HG02938 (cell line): ENCODE results near the gene LRRC4B.
"Not testable (repeated sequence)": the region's sequence is repeated elsewhere in the genome, so short reads cannot be mapped to it uniquely, and the experiment has no call there.

Experiments used
- ATAC-seq: cut with Tn5 transposase; IDR thresholded peaks from one replicate; pipeline ENCODE4 v1.9.1; 2021; ENCODE audit warnings: mild to moderate bottlenecking, moderate library complexity; ENCODE audit not compliant: unreplicated experiment

LRRC4B gene

DNA sequence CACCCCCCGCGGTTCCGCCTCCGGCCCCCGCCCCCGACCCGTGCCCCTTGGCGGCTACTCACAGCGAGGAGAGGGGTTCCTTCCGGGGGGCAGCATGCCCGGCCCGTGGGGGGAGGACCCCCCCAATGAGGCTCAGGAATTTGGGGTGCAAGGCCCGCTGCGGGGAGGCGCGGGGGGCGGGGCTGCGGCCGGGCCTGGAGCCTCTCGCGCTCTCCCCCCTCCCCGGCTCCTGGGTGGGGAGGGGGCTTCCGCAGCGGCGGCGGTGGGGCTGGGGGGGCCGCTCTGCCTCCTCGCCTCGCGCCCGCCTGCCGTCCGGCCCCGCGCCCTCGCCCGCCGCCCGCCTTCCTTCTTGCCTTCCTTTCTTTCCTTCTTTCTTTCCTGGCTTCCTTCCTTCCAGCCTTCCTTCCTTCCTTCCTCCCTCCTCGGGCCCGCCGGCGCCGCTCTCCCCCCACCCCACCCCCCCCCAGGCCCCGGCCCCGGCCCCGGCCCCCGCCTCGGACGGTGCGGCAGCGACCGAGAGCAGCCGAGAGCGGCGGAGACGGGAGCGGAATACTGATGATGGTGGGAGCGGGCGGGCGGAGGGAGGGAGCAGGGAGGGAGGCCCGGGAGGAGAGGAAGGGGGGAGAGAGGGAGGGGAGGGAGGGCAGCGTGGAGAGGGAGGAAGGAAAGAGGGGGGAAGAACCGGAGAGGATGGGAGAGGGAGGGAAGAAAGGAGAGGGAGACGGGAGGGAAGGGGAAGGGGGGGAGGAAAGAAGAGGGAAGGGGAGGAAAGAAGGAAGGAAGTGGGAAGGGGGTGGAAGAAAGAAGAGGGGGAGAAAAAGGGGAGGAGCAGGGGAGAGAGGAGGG, at the start of gene LRRC4B:
Gene LRRC4B, minus strand, starts transcription at position 554 of the 846 bp plus-strand sequence. CDS start 19,597 bp downstream, outside the sequence.
- ATAC-seq: no peak

GRCh38 chr19:50612504-50613404, 44.5 kb upstream of the LRRC4B start:
- not testable (repeated sequence) for ATAC-seq

- no peak for ATAC-seq
Measured at GRCh38 chr19:50607874-50608785, 39.9 kb upstream of the LRRC4B start.

DNA sequence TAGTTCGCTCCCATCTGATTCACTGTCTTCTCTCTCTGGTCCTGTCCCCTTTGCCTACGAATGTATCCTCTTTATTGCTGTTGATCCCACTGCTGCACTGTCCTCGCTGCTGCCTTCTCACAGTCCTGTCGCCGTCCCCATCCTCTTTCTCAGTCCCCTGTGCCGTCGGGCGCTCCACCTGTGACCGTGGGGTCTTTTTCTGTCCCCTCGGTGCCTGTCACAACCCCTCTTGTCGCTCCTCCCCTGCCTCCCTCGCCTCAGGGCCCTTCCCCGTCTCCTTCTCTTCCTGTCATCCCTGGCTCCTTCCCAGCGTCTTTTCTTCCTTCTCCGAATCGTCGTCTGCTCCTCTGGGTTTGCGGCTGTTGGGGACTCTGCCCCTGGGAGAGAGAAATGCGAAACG, 39.2 kb upstream of the LRRC4B start:
- no peak for ATAC-seq

- ATAC-seq: not testable (repeated sequence)
Measured at GRCh38 chr19:50606059-50606836, 38.0 kb upstream of the LRRC4B start.

- not testable (repeated sequence) for ATAC-seq
Measured at GRCh38 chr19:50604264-50605073, 36.2 kb upstream of the LRRC4B start.

GRCh38 chr19:50602935-50603334, 34.7 kb upstream of the LRRC4B start:
- no peak for ATAC-seq

DNA sequence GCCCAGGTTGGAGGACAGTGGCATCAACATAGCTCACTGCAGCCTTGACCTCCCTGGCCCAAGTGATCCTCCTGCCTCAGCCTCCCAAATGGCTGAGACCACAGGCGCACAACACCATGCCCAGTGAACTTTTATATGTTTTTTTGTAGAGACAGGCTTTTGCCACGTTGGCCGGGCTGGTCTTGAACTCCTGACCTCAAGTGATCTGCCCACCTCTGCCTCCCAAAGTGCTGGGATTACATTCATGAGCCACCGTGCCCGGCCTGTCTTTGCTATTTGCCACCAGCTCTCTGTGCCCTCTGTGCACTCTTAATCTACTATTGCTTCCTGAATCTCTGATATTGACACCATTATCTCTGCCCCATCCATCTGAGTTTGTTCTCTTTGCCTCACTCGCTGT, 34.3 kb upstream of the LRRC4B start:
- no peak for ATAC-seq

DNA sequence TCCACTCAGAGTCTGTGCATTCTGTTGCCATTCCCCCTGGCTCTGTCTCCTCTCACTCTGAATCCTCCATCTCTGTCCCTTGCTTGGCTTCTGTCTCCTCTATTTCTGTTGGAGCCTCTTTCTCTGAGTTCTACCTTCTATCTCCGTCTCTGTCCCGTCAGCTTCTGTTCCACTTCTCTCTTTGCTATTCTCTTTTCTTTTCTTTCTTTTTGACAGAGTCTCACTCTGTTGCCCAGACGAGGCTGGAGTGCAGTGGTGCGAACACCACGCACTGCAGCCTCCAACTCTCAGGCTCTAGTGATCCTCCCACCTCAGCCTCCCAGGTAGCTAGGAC, 33.8 kb upstream of the LRRC4B start:
- no peak for ATAC-seq

GRCh38 chr19:50601407-50602088, 33.3 kb upstream of the LRRC4B start:
- no peak for ATAC-seq

- no peak for ATAC-seq
Measured at GRCh38 chr19:50599427-50599826, 31.2 kb upstream of the LRRC4B start.

DNA sequence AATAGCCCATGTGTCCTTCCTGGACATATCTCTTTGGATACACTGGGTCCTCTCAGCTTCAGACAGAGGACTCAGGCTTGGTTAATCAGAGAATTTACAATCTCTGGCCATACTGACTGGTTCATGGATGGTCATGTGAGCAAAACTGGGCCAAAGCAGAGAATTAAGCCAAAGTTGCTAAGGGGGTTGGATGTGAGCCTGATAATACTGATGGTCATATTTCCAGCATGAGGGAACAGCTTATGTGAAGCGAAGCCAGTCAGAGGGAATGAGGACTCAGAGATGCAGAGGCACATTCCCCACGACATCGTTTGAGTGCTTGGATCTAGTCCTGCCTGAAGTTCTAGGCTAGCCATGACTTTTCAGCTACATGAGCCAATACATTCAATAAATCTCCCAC, 22.0 kb upstream of the LRRC4B start:
- no peak for ATAC-seq

GRCh38 chr19:50581795-50582660, 13.8 kb upstream of the LRRC4B start:
- not testable (repeated sequence) for ATAC-seq

GRCh38 chr19:50580970-50581634, 12.9 kb upstream of the LRRC4B start:
- ATAC-seq: no peak

GRCh38 chr19:50580240-50580639, 12.0 kb upstream of the LRRC4B start:
- no peak for ATAC-seq

- ATAC-seq: not testable (repeated sequence)
Measured at GRCh38 chr19:50576769-50577168, 8.5 kb upstream of the LRRC4B start.
